HepG2 (cell line): ENCODE measurements around the gene MMRN2. TPM values are rescaled to one million over a fixed set of nuclear protein-coding genes. Genes with fewer than 3 reads are reported as not detected.

Source experiments
- AHR ChIP-seq: IDR thresholded peaks from 2 replicates; pipeline ENCODE4 v1.6.1; 2018; ENCODE audit warnings: missing genetic modification reagents, missing compliant biosample characterization
- ARID4A ChIP-seq: sonication (generic); formaldehyde crosslinking; IDR thresholded peaks from 2 replicates; pipeline ENCODE4 v1.5.0; 2020; ENCODE audit warnings: mild to moderate bottlenecking, missing genetic modification reagents, borderline replicate concordance
- CREB1 ChIP-seq, 2 experiments: fragments of 450-650 bp in 1 of 2; IDR thresholded peaks; 2 replicates each; pipeline ENCODE4 v1.6.1; 2016 to 2017; ENCODE audit warnings: control low read depth in 1 of 2, mild to moderate bottlenecking in 1 of 2, missing compliant biosample characterization in 1 of 2, missing genetic modification characterization in 1 of 2
- EHMT2 ChIP-seq: fragments of 200-600 bp; sonication (generic); IDR thresholded peaks from 2 replicates; pipeline ENCODE4 v1.7.0; 2017; ENCODE audit warnings: antibody characterized with exemption, low read depth, low read length, borderline replicate concordance
- HNRNPLL ChIP-seq: fragments of 200-400 bp; formaldehyde crosslinking; IDR thresholded peaks from 2 replicates; pipeline ENCODE4 v1.6.1; 2017; ENCODE audit warnings: mild to moderate bottlenecking, low read depth, low read length; ENCODE audit not compliant: poor library complexity, severe bottlenecking
- NFIB ChIP-seq: sonication (generic); formaldehyde crosslinking; IDR thresholded peaks from 2 replicates; pipeline ENCODE4 v1.9.0; 2021; ENCODE audit warnings: missing genetic modification reagents, mild to moderate bottlenecking, borderline replicate concordance
- NR0B2 ChIP-seq: sonication (generic); formaldehyde crosslinking; IDR thresholded peaks from 2 replicates; pipeline ENCODE4 v1.4.0; 2020; ENCODE audit warnings: mild to moderate bottlenecking, missing genetic modification reagents
- RARA ChIP-seq: IDR thresholded peaks from 2 replicates; pipeline ENCODE4 v1.6.1; 2016; ENCODE audit warnings: missing genetic modification reagents, missing compliant biosample characterization
- SRSF1 ChIP-seq: fragments of 200-400 bp; formaldehyde crosslinking; optimal IDR thresholded peaks from 2 replicates; pipeline ENCODE3; 2017; ENCODE audit warnings: mild to moderate bottlenecking, low read depth, low read length, moderate library complexity
- ZBTB20 ChIP-seq: sonication (generic); formaldehyde crosslinking; IDR thresholded peaks from 2 replicates; pipeline ENCODE4 v1.8.1; 2023; ENCODE audit warnings: missing genetic modification reagents, low read depth, mild to moderate bottlenecking, borderline replicate concordance
- ZBTB37 ChIP-seq: sonication (generic); formaldehyde crosslinking; IDR thresholded peaks from 2 replicates; pipeline ENCODE4 v1.4.0; 2020; ENCODE audit warnings: mild to moderate bottlenecking, missing genetic modification reagents
- ZBTB8A ChIP-seq: sonication (generic); formaldehyde crosslinking; IDR thresholded peaks from 2 replicates; pipeline ENCODE4 v1.4.0; 2020; ENCODE audit warnings: mild to moderate bottlenecking, low read depth, missing genetic modification reagents, borderline replicate concordance
- ZFP90 ChIP-seq: sonication (generic); formaldehyde crosslinking; IDR thresholded peaks from 2 replicates; pipeline ENCODE4 v1.8.0; 2022; ENCODE audit warnings: missing genetic modification reagents, mild to moderate bottlenecking, inconsistent platforms, borderline replicate concordance
- ZNF451 ChIP-seq: sonication (generic); formaldehyde crosslinking; IDR thresholded peaks from 2 replicates; pipeline ENCODE4 v1.5.0; 2020; ENCODE audit warnings: mild to moderate bottlenecking, missing genetic modification reagents
- ZNF674 ChIP-seq: sonication (generic); formaldehyde crosslinking; IDR thresholded peaks from 2 replicates; pipeline ENCODE4 v1.5.0; 2020; ENCODE audit warnings: low read depth, mild to moderate bottlenecking, missing genetic modification reagents
- ZNF710 ChIP-seq: sonication (generic); formaldehyde crosslinking; IDR thresholded peaks from 2 replicates; pipeline ENCODE4 v1.5.0; 2020; ENCODE audit warnings: mild to moderate bottlenecking, missing genetic modification reagents, borderline replicate concordance
- ZNF749 ChIP-seq: sonication (generic); formaldehyde crosslinking; IDR thresholded peaks from 2 replicates; pipeline ENCODE4 v1.8.0; 2022; ENCODE audit warnings: mild to moderate bottlenecking, missing genetic modification reagents, moderate library complexity, borderline replicate concordance
- ZNF788 ChIP-seq: sonication (generic); formaldehyde crosslinking; IDR thresholded peaks from 2 replicates; pipeline ENCODE4 v1.5.0; 2020; ENCODE audit warnings: mild to moderate bottlenecking, missing genetic modification reagents, borderline replicate concordance
- ZSCAN25 ChIP-seq: sonication (generic); formaldehyde crosslinking; IDR thresholded peaks from 2 replicates; pipeline ENCODE4 v1.8.0; 2022; ENCODE audit warnings: mild to moderate bottlenecking, missing genetic modification reagents
- polyA plus RNA-seq, 8 experiments: library from polyadenylated mRNA; depleted of rRNA in 3 of 8; stranded (reverse) in 7 of 8; unstranded in 1 of 8; fragments of >200 nt; fragmentation: Illumina TruSeq in 4 of 8; extraction: Trizol in 4 of 8; gene quantifications; 2 replicates each; pipeline versions ENCODE4 v1.2.1 to v1.2.3, GENCODE V29; 2011 to 2016; ENCODE audit warnings: low read depth in 4 of 8, missing spikeins in 1 of 8, mixed read lengths in 1 of 8; ENCODE audit not compliant: insufficient read depth in 1 of 8
- total RNA-seq, 5 experiments: library from RNA; depleted of rRNA; stranded (reverse); fragments of >200 nt; fragmentation: Illumina TruSeq; extraction: Trizol; gene quantifications; 2 replicates each; pipeline ENCODE4 v1.2.3, GENCODE V29; 2016; ENCODE audit warnings: low read depth in 1 of 5

MMRN2 gene
- total and polyA plus RNA-seq, 2 of the 13 experiments (the other 11 are each of a cell fraction or from before 2014, with no cell fraction given), result 0.04 TPM; not detected in 1

GRCh38 chr10:86960003-86960862, 2.8 kb upstream of the MMRN2 start (continued):
- TF ChIP-seq ARID4A (CRISPR knock-in tag), result no peak
- TF ChIP-seq ZNF674 (CRISPR knock-in tag), result no peak
- no peak for TF ChIP-seq NR0B2 (CRISPR knock-in tag)
- TF ChIP-seq AHR, result 0 out of 2 replicates have a peak, but pooled peaks have one; percentile 21
- TF ChIP-seq NFIB (CRISPR knock-in tag), result no peak
- peak; percentile 39 for TF ChIP-seq HNRNPLL
- no peak for TF ChIP-seq ZBTB8A
- no peak for TF ChIP-seq EHMT2
- TF ChIP-seq ZSCAN25 (CRISPR knock-in tag), result 0 out of 2 replicates have a peak, but pooled peaks have one; percentile 26
- peak; percentile 86 for TF ChIP-seq SRSF1
- no peak for TF ChIP-seq ZBTB37 (CRISPR knock-in tag)
- no peak for TF ChIP-seq ZBTB20 (CRISPR knock-in tag)
- no peak for TF ChIP-seq CREB1 (IDR thresholded peaks at IDR 0.05)
- TF ChIP-seq CREB1 (CRISPR knock-in tag; IDR thresholded peaks at IDR 0.05), result no peak
- no peak for TF ChIP-seq ZFP90 (CRISPR knock-in tag)
- TF ChIP-seq ZNF451 (CRISPR knock-in tag), result 0 out of 2 replicates have a peak, but pooled peaks have one; percentile 66
- TF ChIP-seq ZNF710 (CRISPR knock-in tag), result no peak
- TF ChIP-seq RARA, result no peak
- TF ChIP-seq ZNF749 (CRISPR knock-in tag), result no peak
- peak; percentile 24; the same call in 1 of the 2 replicates for TF ChIP-seq ZNF788 (CRISPR knock-in tag)
